Measurements from ENCODE around the gene RAPGEF4.

RAPGEF4 gene

GRCh38 chr2:172909454-172909853, 173.8 kb downstream of the RAPGEF4 start:
- in situ Hi-C loops (cut with HindIII; ENCODE audit: low sequenced_read_pairs) = no loop called here
- TF ChIP-seq, protein P1, sequence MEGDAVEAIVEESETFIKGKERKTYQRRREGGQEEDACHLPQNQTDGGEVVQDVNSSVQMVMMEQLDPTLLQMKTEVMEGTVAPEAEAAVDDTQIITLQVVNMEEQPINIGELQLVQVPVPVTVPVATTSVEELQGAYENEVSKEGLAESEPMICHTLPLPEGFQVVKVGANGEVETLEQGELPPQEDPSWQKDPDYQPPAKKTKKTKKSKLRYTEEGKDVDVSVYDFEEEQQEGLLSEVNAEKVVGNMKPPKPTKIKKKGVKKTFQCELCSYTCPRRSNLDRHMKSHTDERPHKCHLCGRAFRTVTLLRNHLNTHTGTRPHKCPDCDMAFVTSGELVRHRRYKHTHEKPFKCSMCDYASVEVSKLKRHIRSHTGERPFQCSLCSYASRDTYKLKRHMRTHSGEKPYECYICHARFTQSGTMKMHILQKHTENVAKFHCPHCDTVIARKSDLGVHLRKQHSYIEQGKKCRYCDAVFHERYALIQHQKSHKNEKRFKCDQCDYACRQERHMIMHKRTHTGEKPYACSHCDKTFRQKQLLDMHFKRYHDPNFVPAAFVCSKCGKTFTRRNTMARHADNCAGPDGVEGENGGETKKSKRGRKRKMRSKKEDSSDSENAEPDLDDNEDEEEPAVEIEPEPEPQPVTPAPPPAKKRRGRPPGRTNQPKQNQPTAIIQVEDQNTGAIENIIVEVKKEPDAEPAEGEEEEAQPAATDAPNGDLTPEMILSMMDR (IDR thresholded peaks at IDR 0.05; ENCODE audit: low read depth, low read length) = no peak
- no peak overlapping the region for H3K4me3 ChIP-seq (ENCODE audit: low read depth, low read length)
- DNase-seq (ENCODE audit: low read depth, low spot score) = no peak

DNA sequence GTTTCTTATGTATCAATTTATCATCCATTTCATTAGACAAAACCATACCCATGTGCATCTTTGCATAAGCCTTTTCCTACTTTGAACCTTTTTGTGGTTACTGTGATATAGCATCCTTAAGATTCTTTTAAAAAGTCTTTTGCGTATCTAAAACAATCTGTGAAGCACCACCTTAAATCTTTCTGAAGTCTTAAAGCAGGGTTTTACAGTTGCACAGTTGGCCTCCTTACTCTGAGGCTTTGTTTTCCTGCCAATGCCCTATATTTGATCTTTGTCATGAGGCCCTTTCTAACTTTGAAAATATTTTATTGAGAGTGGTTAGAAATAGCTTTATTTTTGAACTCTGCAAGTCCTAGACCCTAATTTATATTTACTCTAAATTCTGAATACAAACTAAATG, 176.6 kb downstream of the RAPGEF4 start:
- TF ChIP-seq, protein P1 (IDR thresholded peaks at IDR 0.05; ENCODE audit: low read depth, low read length) = no peak
- no peak overlapping the region for H3K4me3 ChIP-seq (ENCODE audit: low read depth, low read length)
- in situ Hi-C loops (cut with HindIII; ENCODE audit: low sequenced_read_pairs) = no loop called here
- no peak for DNase-seq (ENCODE audit: low read depth, low spot score)

- in situ Hi-C loops (cut with HindIII; ENCODE audit: low sequenced_read_pairs) = no loop called here
- TF ChIP-seq, protein P1 (IDR thresholded peaks at IDR 0.05; ENCODE audit: low read depth, low read length) = no peak
- no peak for DNase-seq (ENCODE audit: low read depth, low spot score)
- H3K4me3 ChIP-seq (ENCODE audit: low read depth, low read length) = no peak overlapping the region
Measured at GRCh38 chr2:172914341-172915008, 178.8 kb downstream of the RAPGEF4 start.

GRCh38 chr2:172917716-172918115, 182.1 kb downstream of the RAPGEF4 start:
- no peak overlapping the region for H3K4me3 ChIP-seq (ENCODE audit: low read depth, low read length)
- TF ChIP-seq, protein P1 (IDR thresholded peaks at IDR 0.05; ENCODE audit: low read depth, low read length) = no peak
- in situ Hi-C loops (cut with HindIII; ENCODE audit: low sequenced_read_pairs) = no loop called here
- DNase-seq (ENCODE audit: low read depth, low spot score) = no peak

GRCh38 chr2:172919732-172920131, 184.1 kb downstream of the RAPGEF4 start:
- in situ Hi-C loops (cut with HindIII; ENCODE audit: low sequenced_read_pairs) = no loop called here
- H3K4me3 ChIP-seq (ENCODE audit: low read depth, low read length) = no peak overlapping the region
- TF ChIP-seq, protein P1 (IDR thresholded peaks at IDR 0.05; ENCODE audit: low read depth, low read length) = no peak
- no peak for DNase-seq (ENCODE audit: low read depth, low spot score)

- peak; percentile 43 for DNase-seq (ENCODE audit: low read depth, low spot score)
- H3K4me3 ChIP-seq (ENCODE audit: low read depth, low read length) = no peak overlapping the region
- TF ChIP-seq, protein P1 (IDR thresholded peaks at IDR 0.05; ENCODE audit: low read depth, low read length) = no peak
- in situ Hi-C loops (cut with HindIII; ENCODE audit: low sequenced_read_pairs) = no loop called here
Measured at GRCh38 chr2:172921532-172922236, 186.0 kb downstream of the RAPGEF4 start.
